GM19467 (cell line): ENCODE measurements around the gene PHF21B.
"Not testable (repeated sequence)": the region's sequence is repeated elsewhere in the genome, so short reads cannot be mapped to it uniquely, and the experiment has no call there.

Experiments used
- ATAC-seq: cut with Tn5 transposase; IDR thresholded peaks from one replicate; pipeline ENCODE4 v1.9.1; 2021; ENCODE audit warnings: mild to moderate bottlenecking, moderate library complexity; ENCODE audit not compliant: unreplicated experiment

PHF21B gene

GRCh38 chr22:45009606-45010531, at the start of gene PHF21B:
Gene PHF21B, minus strand, starts transcription at chr22:45010005. Its CDS starts 456 bp downstream, at chr22:45009549.
- no peak for ATAC-seq

DNA sequence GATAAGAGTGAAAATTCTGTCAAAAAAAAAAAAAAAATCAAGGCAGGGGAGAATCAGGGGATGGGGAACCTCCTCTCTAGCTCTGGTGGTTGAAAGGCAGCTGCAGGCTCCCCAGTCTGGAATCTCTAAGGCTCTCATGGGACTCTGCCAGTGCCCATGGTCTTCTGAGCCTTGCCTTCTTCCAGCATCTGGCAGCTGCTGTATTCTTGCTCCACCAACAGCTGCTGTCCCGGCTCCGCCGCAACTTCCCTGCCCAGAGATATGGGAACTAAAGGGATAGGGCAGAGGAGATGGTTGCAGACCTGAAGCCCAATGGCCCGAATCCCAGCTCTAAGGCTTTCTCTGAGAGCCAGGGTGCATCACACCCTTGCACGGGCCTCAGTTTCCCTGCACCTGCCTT, 49.5 kb upstream of the PHF21B start:
- ATAC-seq = no peak

DNA sequence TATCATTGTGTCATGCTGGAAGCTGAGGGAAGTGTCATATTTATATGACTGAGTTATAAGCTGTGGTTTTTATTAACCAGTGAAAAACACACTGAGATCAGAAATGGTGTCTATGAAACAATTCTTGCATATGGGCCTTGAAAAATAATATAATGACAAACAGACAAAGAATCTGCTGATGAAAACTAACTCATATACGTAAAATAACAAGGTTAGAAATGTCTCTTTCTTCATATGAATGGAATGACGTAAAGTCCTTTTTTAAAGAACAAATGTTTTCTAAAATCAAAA, 48.8 kb upstream of the PHF21B start:
- no peak for ATAC-seq

DNA sequence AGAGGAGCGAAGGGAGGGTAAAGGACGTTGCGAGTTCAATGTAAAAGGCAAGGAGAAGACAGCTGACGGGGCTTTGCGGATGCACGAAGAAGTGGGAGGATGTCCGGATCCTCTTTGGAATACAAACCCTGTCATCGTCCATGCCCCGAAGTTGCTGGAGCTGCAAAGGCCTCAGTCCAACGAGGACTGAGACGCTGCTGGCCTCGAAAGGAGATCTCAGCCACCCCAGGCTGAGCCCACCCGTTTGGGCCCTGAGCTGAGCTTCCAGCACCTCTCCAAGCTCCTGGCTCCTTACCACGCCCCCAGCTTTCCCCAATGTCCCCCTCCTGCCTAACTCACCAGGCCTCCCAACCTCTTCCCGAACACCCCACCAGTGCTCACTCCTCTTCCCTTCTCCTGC, 46.1 kb upstream of the PHF21B start:
- no peak for ATAC-seq

GRCh38 chr22:45053571-45053970, 43.8 kb upstream of the PHF21B start:
- ATAC-seq = no peak

GRCh38 chr22:45053094-45053493, 43.3 kb upstream of the PHF21B start:
- no peak for ATAC-seq

GRCh38 chr22:45052665-45053064, 42.9 kb upstream of the PHF21B start:
- ATAC-seq = not testable (repeated sequence)

DNA sequence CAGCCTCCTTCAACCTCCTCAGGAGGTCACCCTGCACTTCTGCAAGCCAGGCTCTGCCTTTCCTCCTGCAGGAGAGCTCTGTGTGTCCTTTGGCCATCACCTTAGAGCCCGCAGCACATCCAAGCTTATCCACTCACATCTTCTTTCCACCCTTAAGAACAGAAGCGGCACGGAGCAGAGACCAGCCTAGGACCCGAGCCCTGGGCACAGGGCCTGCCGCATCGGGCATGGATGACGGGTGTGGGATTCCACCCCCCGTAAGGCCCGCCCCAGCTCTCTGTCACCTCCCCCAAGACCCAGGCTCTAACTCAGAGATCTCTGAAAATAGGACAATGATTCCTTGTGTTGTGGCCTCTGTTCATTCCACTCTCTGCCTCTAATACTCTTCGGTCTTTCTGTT, 42.1 kb upstream of the PHF21B start:
- no peak for ATAC-seq

- ATAC-seq = no peak
Measured at GRCh38 chr22:45051419-45051818, 41.6 kb upstream of the PHF21B start.

DNA sequence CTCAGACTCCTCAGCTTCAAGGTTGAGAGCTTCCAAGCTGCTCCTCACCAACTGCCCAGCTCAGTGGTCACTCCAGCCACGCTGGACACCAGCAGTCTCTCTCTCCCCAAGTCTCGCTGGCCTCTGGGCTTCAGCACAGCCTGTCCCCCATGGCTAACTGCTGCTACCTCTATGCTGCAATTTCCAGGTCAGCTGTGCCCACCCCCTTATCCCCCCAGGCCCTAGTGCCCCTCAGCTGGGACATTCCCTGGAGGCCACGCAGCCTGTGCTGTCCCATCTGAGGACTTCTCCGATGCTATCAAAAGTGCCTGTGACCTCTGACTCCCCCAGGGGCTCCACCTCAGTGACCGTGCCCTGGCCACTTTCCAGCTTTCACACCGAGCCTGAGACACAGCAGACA, 37.5 kb upstream of the PHF21B start:
- ATAC-seq = no peak

- ATAC-seq = no peak
Measured at GRCh38 chr22:45045208-45045607, 35.4 kb upstream of the PHF21B start.

GRCh38 chr22:45042263-45042662, 32.5 kb upstream of the PHF21B start:
- ATAC-seq = no peak

DNA sequence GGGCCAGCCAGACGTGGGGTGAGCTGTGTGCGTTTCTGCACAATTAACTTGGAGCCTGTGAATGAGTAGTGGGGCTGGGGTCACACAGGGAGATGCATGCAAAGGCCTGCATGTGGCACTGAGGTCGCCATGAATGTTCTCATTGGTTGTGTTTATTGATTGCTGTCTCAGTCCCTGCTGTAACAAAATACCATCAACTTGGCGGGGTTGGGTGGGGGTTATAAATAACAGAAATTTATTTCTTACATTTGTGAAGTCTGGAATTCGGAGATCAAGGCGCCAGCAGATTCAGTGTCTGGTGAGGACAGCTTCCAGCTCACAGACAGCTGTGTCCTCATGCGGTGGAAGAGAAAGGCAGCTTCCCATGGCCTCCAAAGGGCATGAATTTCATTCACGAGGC, 29.3 kb upstream of the PHF21B start:
- no peak for ATAC-seq

- ATAC-seq = no peak
Measured at GRCh38 chr22:45036154-45036553, 26.3 kb upstream of the PHF21B start.

- no peak for ATAC-seq
Measured at GRCh38 chr22:45034821-45035220, 25.0 kb upstream of the PHF21B start.

DNA sequence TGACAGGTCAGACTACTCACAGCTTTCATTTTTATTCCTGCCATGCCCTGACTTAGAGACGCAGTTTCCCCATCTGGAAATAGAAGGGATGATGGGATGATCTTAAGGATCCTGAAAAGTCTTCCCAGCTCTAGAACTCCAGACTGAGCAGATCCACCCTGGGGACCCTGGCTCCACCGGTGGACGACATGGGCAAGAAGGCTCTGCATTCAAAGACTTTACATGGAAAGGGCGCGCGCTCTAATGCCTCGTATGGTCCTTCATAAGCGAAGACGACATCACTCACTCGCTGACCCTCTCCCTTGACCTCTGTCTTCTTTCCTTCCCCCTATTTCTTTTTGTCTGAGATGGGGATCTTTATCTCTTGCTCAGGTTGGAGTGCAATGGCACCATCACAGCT, 24.4 kb upstream of the PHF21B start:
- ATAC-seq = no peak

- no peak for ATAC-seq
Measured at GRCh38 chr22:45033136-45033535, 23.3 kb upstream of the PHF21B start.

GRCh38 chr22:45031629-45032403, 22.0 kb upstream of the PHF21B start:
- ATAC-seq = no peak

DNA sequence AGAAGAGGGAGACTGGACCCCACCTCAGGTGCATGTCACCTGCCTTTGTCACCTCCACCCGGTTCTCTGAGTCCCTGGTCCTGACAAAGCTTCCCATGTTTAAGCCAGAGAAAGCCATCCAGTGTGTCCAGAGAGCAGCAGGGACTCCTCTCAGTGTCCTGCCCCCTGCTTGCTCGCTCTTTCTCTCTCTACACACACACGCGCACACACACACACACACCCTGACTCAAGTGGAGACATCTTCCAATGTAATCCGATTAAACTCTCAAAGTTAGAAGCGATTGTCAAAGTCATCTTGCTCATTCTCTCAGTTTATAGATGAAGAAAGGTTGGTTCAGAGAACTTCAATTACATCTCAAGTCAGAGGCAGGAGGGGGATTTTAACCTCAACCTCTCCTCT, 19.7 kb upstream of the PHF21B start:
- no peak for ATAC-seq

GRCh38 chr22:45026511-45026910, 16.7 kb upstream of the PHF21B start:
- ATAC-seq = no peak

DNA sequence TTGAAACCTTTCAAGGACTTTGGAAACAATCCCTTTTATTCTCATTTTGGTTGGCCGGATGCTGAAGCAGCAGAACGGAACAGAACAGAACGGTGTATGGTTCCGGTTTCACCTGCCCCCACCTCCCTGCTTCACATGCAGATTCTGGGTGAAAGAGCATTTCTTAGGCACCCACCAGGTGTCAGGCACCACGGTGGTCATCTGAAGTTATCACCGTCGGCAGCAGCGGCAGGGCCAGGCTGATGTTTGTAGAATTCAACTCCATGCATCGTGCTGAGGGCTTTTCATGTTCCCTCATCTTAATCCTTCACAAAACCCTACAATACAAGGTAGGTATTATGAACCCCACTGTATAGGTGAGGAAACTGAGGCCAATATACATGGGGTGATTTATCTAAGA, 13.6 kb upstream of the PHF21B start:
- no peak for ATAC-seq
